HG03097 (cell line): ENCODE data around the gene FRMPD3.

Experiments
- ATAC-seq: cut with Tn5 transposase; IDR thresholded peaks from one replicate; pipeline ENCODE4 v1.9.1; 2021; ENCODE audit not compliant: unreplicated experiment, low FRiP score

FRMPD3 gene

DNA sequence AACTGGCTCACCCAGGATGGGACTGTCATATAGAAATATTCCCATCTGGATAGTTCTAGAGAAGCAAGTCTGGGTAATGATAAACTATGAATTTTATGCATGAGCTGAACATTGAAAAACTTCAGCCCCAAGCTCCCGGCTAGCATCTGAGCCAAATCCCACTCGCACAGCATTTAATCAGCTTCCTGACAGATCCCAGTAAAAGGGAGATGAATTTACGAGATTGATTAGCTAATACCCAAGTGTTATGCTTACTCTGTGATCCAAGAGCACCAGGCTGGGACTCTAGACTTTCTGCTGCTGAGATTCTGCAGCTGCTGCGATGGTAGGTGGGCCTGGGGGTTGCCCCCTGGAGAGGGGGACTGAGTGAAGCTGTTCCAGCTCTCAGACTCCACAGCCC is 28.0 kb downstream of the FRMPD3 start:
- no peak for ATAC-seq

DNA sequence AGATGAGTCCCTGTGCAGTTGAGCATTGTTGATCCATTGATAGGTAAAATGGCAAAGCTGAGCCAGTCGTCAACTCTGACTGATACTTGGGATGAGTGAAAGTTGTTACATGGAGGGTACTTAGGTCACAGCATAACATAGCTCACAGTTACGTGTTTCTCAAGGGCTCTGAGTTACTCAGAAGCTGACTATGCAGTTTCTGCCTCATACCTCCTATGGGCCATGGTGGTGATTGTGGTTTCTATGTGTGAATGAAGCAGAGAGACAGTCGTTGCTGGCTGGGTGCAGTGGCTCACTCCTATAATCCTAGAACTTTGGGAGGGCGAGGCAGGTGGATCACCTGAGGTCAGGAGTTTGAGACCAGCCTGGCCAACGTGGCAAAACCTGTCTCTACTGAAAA is 30.8 kb downstream of the FRMPD3 start:
- no peak for ATAC-seq

DNA sequence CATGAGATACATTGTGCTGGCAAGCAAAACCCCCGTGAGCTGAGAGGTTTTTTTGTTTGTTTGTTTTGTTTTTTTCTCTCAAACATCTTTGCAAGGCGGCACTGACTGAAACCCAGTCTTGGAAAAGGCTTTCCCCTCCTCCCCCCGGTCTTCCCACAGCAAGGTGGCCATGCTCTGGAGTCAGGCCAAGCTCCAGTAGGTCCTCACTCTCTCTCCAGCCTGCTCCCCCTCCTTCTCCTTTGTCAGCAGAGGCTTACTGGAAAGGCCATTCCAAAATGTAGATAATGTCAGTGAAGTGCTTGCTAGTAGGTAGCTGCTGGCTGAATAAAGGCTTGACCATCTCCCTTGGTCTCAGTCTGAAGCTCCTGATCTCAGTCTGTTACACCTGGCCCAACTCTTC is 32.6 kb downstream of the FRMPD3 start:
- no peak for ATAC-seq

DNA sequence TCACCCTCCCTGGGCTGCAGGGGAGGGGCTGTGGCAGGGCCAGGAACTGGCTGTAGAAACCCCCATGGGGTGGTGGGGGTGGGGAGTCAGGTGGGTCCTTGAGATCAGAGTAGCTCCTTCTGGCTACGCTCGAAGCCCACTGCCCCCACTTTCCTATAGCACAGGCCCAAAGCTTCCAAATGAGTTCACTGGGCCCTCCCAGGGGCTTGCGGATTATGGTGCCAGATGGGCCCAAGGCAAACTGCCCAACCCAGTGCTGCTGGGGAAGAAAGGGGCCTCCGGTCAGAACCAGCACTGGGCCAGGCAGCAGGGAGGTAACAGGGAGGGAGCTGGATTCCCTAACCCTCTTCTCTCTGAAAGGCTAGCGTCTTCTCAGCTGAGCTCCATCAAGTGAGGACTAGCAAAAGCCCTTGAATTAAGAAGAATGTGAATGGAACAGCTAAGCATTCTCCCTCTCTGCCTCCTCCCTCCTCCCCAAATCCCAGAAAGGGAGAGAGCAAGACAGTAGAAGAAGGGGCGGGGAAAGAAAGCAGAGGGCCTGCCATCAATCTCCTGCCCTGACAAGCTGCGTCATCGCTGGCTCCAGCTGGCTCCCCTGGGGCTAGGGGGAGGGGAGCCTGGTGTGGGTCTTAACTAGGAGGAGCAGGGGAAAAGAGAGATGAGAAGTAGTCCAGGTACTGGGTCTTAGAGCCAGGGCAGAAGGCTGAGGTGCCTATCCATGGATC is 34.7 kb downstream of the FRMPD3 start:
- no peak for ATAC-seq

DNA sequence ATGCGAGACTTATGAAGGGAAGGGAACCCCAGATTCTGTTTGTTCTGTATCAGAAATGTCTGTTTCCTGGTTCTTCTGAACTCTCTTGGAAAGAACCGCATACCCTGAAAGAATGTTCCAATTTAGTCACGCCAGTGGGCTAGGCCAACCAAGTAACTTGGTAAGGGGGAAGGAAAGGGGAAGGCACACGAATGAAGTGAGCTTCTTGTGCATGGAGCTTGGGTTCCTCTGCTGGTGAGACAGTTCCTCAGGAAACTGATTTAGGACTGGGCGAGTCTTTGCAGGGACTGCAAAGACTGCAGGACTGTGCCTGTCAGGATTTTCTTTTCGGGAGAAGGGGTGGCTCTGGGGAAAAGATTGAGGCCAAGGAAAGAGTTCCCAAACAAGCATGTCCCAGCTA is 35.6 kb downstream of the FRMPD3 start:
- no peak for ATAC-seq

DNA sequence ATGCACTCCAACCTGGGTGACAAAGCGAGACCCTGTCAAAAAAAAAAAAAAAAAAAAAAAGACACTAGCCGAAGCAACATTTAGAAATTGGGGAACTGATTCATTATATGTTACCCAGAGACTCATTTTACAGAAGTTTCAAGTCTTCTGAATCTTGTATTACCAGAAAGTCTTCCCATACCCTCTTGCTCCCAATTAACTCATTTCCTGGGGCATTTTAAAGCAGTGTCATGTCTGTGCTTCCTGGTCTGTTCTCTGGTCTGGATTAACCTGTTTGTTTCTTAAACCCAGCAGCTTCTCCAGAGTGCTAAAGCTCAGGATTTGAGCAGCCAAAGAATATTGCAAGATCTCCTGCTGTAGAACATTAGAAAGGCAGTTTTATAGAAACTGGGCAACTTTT is 43.7 kb downstream of the FRMPD3 start:
- no peak for ATAC-seq

DNA sequence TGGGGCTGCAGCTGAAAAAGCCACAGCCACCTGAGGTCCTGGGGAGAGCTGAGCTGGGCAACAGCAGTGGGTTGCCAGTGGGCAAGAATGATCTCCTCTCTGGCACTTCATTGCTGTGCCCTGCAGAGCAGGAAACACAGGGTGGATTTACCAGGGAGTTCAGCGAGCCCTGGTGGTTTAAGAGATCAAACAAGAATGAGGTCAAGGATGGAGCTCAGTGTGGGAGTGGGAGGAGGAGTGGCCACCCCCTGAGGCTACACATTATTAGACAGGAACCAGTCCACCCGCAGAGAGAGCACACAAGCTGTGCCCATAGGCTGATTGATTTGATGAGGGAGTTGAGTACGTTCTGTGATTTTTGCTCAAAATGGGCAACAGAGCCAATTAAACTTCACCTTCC is 47.3 kb downstream of the FRMPD3 start:
- ATAC-seq, result no peak
